Nephron progenitor cell (in vitro differentiated cells): Measurements from ENCODE around the gene IL1A.

Source experiments
- DNase-seq: peaks from one replicate; pipeline ENCODE4 v3.0.0; 2021
- H3K27ac Mint-ChIP-seq: 2 replicates; pipeline ENCODE4 v1.8.0; 2021; ENCODE audit warnings: mild to moderate bottlenecking, moderate library complexity, mixed read lengths
- H3K27me3 Mint-ChIP-seq: 2 replicates; pipeline ENCODE4 v1.8.0; 2021; ENCODE audit warnings: mild to moderate bottlenecking, low read depth, mixed read lengths; ENCODE audit not compliant: poor library complexity
- H3K36me3 Mint-ChIP-seq: 2 replicates; pipeline ENCODE4 v1.8.0; 2021; ENCODE audit warnings: low read depth, mixed read lengths
- H3K4me1 Mint-ChIP-seq: 2 replicates; pipeline ENCODE4 v1.8.0; 2021; ENCODE audit warnings: mixed read lengths
- H3K4me3 Mint-ChIP-seq: 2 replicates; pipeline ENCODE4 v1.8.0; 2021; ENCODE audit warnings: mild to moderate bottlenecking, moderate library complexity, mixed read lengths
- H3K9me3 Mint-ChIP-seq: 2 replicates; pipeline ENCODE4 v1.8.0; 2021; ENCODE audit warnings: mild to moderate bottlenecking, moderate library complexity, mixed read lengths
- CTCF ChIP-seq: fragments of 200-600 bp; sonication (generic); IDR thresholded peaks from 2 replicates; pipeline ENCODE4 v1.5.0; 2021; ENCODE audit warnings: antibody characterized with exemption

The IL1A gene

GRCh38 chr2:112807233-112807807 lies 23.0 kb upstream of the IL1A start:
- peaks cover 27% of the 10 kb centered on the region for H3K9me3 Mint-ChIP-seq
- H3K27me3 Mint-ChIP-seq = peaks cover 14% of the 10 kb centered on the region
- DNase-seq = no peak
- peaks cover 5% of the 10 kb centered on the region for H3K4me1 Mint-ChIP-seq
- H3K4me3 Mint-ChIP-seq = no peak overlapping the region
- H3K27ac Mint-ChIP-seq = no peak overlapping the region
- TF ChIP-seq CTCF = no peak
- peaks cover 16% of the 10 kb centered on the region for H3K36me3 Mint-ChIP-seq

GRCh38 chr2:112805542-112805941 lies 21.2 kb upstream of the IL1A start:
- Mint-ChIP-seq H3K36me3 (peaks cover 16% of the 10 kb centered on the region), H3K4me3 (no peak overlapping the region), H3K4me1 (no peaks in the 10 kb centered on the region), H3K27me3 (peaks cover 3% of the 10 kb centered on the region), H3K9me3 (peaks cover 27% of the 10 kb centered on the region), H3K27ac (peak overlapping the region; percentile 33)
- no peak for DNase-seq
- TF ChIP-seq CTCF = no peak

- Mint-ChIP-seq H3K27me3 (no peaks in the 10 kb centered on the region), H3K9me3 (peaks cover 28% of the 10 kb centered on the region), H3K4me3 (no peak overlapping the region), H3K27ac (no peak overlapping the region), H3K36me3 (peaks cover 16% of the 10 kb centered on the region), H3K4me1 (peaks cover 8% of the 10 kb centered on the region)
- no peak for TF ChIP-seq CTCF
- DNase-seq = no peak
These were observed 19.6 kb upstream of the IL1A start for GRCh38 chr2:112803691-112804521.

- DNase-seq = no peak
- peaks cover 10% of the 10 kb centered on the region for H3K4me1 Mint-ChIP-seq
- H3K27ac Mint-ChIP-seq = peak overlapping the region; percentile 30
- no peak overlapping the region for H3K4me3 Mint-ChIP-seq
- H3K27me3 Mint-ChIP-seq = peaks cover 7% of the 10 kb centered on the region
- H3K36me3 Mint-ChIP-seq = no peaks in the 10 kb centered on the region
- TF ChIP-seq CTCF = no peak
- H3K9me3 Mint-ChIP-seq = peaks cover 18% of the 10 kb centered on the region
These were observed 16.7 kb upstream of the IL1A start for GRCh38 chr2:112800881-112801583.

- peaks cover 18% of the 10 kb centered on the region for H3K9me3 Mint-ChIP-seq
- peaks cover 7% of the 10 kb centered on the region for H3K27me3 Mint-ChIP-seq
- H3K4me3 Mint-ChIP-seq = no peak overlapping the region
- no peak for DNase-seq
- no peak for TF ChIP-seq CTCF
- peaks cover 11% of the 10 kb centered on the region for H3K4me1 Mint-ChIP-seq
- H3K36me3 Mint-ChIP-seq = no peaks in the 10 kb centered on the region
- no peak overlapping the region for H3K27ac Mint-ChIP-seq
These were observed 15.0 kb upstream of the IL1A start for GRCh38 chr2:112798979-112799975.
